ENCODE results near the gene F8. TPM values are rescaled to one million over a fixed set of nuclear protein-coding genes. Genes with fewer than 3 reads are reported as not detected.

The F8 gene
- total and polyA plus RNA-seq, 2 of the 4 experiments (the other 2 are of a cell fraction): 1.4 to 1.5 TPM

DNA sequence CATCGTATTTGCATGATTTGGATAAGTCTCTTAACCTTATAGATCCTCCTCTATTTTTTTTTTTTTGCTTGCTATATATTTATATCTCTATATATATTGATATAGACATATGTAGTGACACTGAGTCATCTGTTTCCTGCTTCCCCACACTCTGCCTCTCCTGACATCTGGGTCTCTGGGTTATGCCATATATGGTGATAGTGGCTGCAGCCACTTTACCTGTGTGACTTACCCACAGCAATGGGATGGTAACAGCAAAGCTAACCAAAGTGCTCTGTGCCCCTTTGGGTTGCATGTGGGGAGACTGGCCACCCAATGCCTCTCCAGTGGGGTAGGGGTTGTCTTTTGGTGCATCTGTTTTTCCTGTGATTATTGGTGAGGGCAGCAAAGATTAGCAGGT lies 33.9 kb upstream of the F8 start:
- no peak overlapping the region for H3K27ac ChIP-seq (ENCODE audit: insufficient read depth, low read length)
- H2AFZ ChIP-seq (replicated peaks; ENCODE audit: low read length, poor library complexity): no peak overlapping the region
- ChIA-PET CTCF (interaction anchor here (0.9 kb wide), 1 partner anchor 11 kb away, joined by 4 read pairs; no protein-coding TSS in a partner anchor), POLR2A (ENCODE audit: unreplicated experiment) (no interaction called here)
- no TSS peak for BruUV-seq (replicated peaks)
- H2BK5ac ChIP-seq (ENCODE audit: low read depth, low read length, poor library complexity, severe bottlenecking): no peak overlapping the region
- ATAC-seq (ENCODE audit: low read depth): no peak
- no peaks in the 10 kb centered on the region for H3K9me3 ChIP-seq (ENCODE audit: control insufficient read depth, insufficient read depth, low read length)
- TF ChIP-seq MAZ (IDR thresholded peaks at IDR 0.05; ENCODE audit: borderline replicate concordance, low read depth, low read length) (no peak), RCOR1 (IDR thresholded peaks at IDR 0.05; ENCODE audit: insufficient replicate concordance, low read length) (no peak), NFE2L2 (IDR thresholded peaks at IDR 0.05; ENCODE audit: low read depth, low read length) (no peak), CEBPB (IDR thresholded peaks at IDR 0.05; ENCODE audit: low read depth, low read length) (no peak), POLR2A (IDR thresholded peaks at IDR 0.05; ENCODE audit: low read depth, low read length) (no peak), MXI1 (IDR thresholded peaks at IDR 0.05; ENCODE audit: borderline replicate concordance, low read depth, low read length) (no peak), CHD1 (IDR thresholded peaks at IDR 0.05; ENCODE audit: low read depth, low read length) (no peak)
- TF ChIP-seq, protein P1, sequence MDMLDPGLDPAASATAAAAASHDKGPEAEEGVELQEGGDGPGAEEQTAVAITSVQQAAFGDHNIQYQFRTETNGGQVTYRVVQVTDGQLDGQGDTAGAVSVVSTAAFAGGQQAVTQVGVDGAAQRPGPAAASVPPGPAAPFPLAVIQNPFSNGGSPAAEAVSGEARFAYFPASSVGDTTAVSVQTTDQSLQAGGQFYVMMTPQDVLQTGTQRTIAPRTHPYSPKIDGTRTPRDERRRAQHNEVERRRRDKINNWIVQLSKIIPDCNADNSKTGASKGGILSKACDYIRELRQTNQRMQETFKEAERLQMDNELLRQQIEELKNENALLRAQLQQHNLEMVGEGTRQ (IDR thresholded peaks at IDR 0.05; ENCODE audit: low read depth, low read length): no peak
- TF ChIP-seq, protein P2, sequence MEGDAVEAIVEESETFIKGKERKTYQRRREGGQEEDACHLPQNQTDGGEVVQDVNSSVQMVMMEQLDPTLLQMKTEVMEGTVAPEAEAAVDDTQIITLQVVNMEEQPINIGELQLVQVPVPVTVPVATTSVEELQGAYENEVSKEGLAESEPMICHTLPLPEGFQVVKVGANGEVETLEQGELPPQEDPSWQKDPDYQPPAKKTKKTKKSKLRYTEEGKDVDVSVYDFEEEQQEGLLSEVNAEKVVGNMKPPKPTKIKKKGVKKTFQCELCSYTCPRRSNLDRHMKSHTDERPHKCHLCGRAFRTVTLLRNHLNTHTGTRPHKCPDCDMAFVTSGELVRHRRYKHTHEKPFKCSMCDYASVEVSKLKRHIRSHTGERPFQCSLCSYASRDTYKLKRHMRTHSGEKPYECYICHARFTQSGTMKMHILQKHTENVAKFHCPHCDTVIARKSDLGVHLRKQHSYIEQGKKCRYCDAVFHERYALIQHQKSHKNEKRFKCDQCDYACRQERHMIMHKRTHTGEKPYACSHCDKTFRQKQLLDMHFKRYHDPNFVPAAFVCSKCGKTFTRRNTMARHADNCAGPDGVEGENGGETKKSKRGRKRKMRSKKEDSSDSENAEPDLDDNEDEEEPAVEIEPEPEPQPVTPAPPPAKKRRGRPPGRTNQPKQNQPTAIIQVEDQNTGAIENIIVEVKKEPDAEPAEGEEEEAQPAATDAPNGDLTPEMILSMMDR (conservative IDR thresholded peaks at IDR 0.05; ENCODE audit: low read depth, low read length): no peak
- H3K9me1 ChIP-seq (ENCODE audit: insufficient read depth, low read length): no peaks in the 10 kb centered on the region
- no peak overlapping the region for H2AK9ac ChIP-seq (replicated peaks; ENCODE audit: low read depth, low read length, poor library complexity)
- H3K4ac ChIP-seq (ENCODE audit: low read depth, low read length): no peak overlapping the region
- no peak overlapping the region for H3K4me2 ChIP-seq (ENCODE audit: low read depth, low read length)
- WGBS, 2 experiments (ENCODE audit: extremely low coverage in 2 of 2, insufficient read length in 1 of 2): no CpG with 5 or more reads among the region's 1 CpG
- H3K56ac ChIP-seq (ENCODE audit: extremely low read depth, insufficient read depth, low read length): no peak overlapping the region
- H2AK5ac ChIP-seq (ENCODE audit: low read depth, low read length): no peak overlapping the region
- H2BK120ac ChIP-seq (ENCODE audit: low read depth, low read length): no peak overlapping the region
- no peak overlapping the region for H3K4me3 ChIP-seq (ENCODE audit: insufficient read depth, low read depth, low read length)
- no peaks in the 10 kb centered on the region for H3K79me1 ChIP-seq (ENCODE audit: low read depth in 1 of 2, low read length in 2 of 2)
- in situ Hi-C loops (cut with MboI; ENCODE audit: low sequenced_read_pairs): loop anchor here (5.0 kb wide), 1 partner anchor 74 kb away; no protein-coding TSS in a partner anchor
- no peak for DNase-seq
- no peak overlapping the region for H3K18ac ChIP-seq (ENCODE audit: low read depth, low read length)
- dilution Hi-C loops (cut with HindIII; ENCODE audit: low sequenced_read_pairs, unreplicated experiment): no loop called here
- H3K14ac ChIP-seq (replicated peaks; ENCODE audit: low read depth, low read length): no peak overlapping the region
- no peak overlapping the region for H2BK20ac ChIP-seq (ENCODE audit: low read depth, low read length)
- H4K5ac ChIP-seq (ENCODE audit: low read depth, low read length): no peak overlapping the region
- peaks cover 2% of the 10 kb centered on the region for H3K36me3 ChIP-seq (ENCODE audit: control insufficient read depth, insufficient read depth, low read length)
- no peak overlapping the region for H3K23ac ChIP-seq (ENCODE audit: low read depth, low read length)
- H3K9ac ChIP-seq (ENCODE audit: low read depth, low read length): no peak overlapping the region
- H4K91ac ChIP-seq (ENCODE audit: insufficient read depth, low read depth, low read length): no peak overlapping the region
- H4K20me1 ChIP-seq (ENCODE audit: insufficient read depth, low read length): no peaks in the 10 kb centered on the region
- H3K27me3 ChIP-seq (ENCODE audit: control insufficient read depth, insufficient read depth, low read length): no peaks in the 10 kb centered on the region
- H3K4me1 ChIP-seq (ENCODE audit: control insufficient read depth, insufficient read depth, low read length): no peaks in the 10 kb centered on the region
- intact Hi-C loops (cut with micrococcal nuclease): no loop called here
- no peak overlapping the region for H4K8ac ChIP-seq (ENCODE audit: low read depth in 2 of 2, low read length in 2 of 2)
- H2BK15ac ChIP-seq (ENCODE audit: low read depth, low read length): no peak overlapping the region
